Measurements from ENCODE around the gene SLC38A4. TPM values are rescaled to one million over a fixed set of nuclear protein-coding genes. Genes with fewer than 3 reads are reported as not detected.

Gene SLC38A4
- total and polyA plus RNA-seq, 10 donors: 0.07 to 0.91 (median 0.37) TPM; not detected in 2

DNA sequence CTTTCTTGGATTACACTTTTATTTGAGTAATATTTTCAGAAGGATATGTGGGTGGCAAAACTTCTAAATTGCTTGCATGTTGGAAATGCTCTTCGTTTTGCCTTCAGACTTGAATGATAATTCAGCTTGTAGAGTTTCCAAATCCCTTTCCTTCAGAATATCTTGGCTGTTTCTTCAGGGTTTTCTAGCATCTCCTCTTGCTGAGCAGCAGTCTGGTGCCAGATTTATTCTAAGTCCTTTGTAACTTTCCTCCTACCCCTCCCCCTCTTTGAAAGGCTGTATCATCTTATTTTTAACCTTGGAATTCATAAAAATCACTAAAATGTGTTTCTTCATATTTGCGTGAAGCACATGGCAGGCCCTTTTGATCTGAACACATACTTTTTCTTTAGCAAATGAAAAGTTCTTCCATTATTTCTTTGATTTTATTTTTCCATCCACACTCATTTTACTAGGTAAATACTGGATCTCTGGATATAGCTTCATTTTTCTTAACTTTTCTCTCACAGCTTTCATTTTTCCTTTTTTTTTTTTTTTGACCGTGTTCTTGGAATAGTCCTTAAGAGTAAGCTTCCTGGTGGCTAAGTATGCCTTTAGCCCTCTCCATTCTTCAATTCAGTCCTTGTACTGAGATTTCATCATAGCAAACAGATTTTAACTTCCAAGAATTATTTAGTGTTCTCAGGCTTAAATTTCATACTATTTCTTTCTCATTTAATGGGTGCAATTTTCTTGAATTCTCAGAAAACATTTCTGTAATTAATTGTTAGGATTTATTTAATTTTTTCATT lies 102.0 kb downstream of the SLC38A4 start:
- H3K36me3 ChIP-seq: no peaks in the 10 kb centered on the region
- H3K4me3 ChIP-seq: no peak overlapping the region
- H3K9me3 ChIP-seq: peaks cover 0 to 5% (median 0%) of the 10 kb centered on the region in 8 donors
- no peaks in the 10 kb centered on the region for H3K4me1 ChIP-seq
- no peak for DNase-seq
- intact Hi-C loops (cut with DNase I; ENCODE audit: low total_unique reads): no loop called here
- 56 to 83% (median 65%) methylated on average over 3 of the region's 3 CpGs for WGBS, 5 donors
- TF ChIP-seq POLR2AphosphoS5 (IDR thresholded peaks at IDR 0.05) (no peak), CTCF (IDR thresholded peaks at IDR 0.05 in 8 of 11, conservative IDR thresholded peaks at IDR 0.05 in 3 of 11) (no peak), POLR2A (IDR thresholded peaks at IDR 0.05) (no peak)
- peak overlapping the region in 1 of 8 donors; percentile 11 for H3K27ac ChIP-seq
- H3K27me3 ChIP-seq (replicated peaks in 1 of 7): no peaks in the 10 kb centered on the region

- H3K4me3 ChIP-seq: no peak overlapping the region
- H3K36me3 ChIP-seq: no peaks in the 10 kb centered on the region
- TF ChIP-seq POLR2AphosphoS5 (IDR thresholded peaks at IDR 0.05) (no peak), POLR2A (IDR thresholded peaks at IDR 0.05) (no peak), CTCF (IDR thresholded peaks at IDR 0.05 in 8 of 11, conservative IDR thresholded peaks at IDR 0.05 in 3 of 11) (no peak)
- DNase-seq: no peak
- H3K4me1 ChIP-seq: no peaks in the 10 kb centered on the region
- intact Hi-C loops (cut with DNase I; ENCODE audit: low total_unique reads): no loop called here
- H3K27ac ChIP-seq: no peak overlapping the region
- peaks cover 0 to 5% (median 0%) of the 10 kb centered on the region in 8 donors for H3K9me3 ChIP-seq
- H3K27me3 ChIP-seq (replicated peaks in 1 of 7): no peaks in the 10 kb centered on the region
- WGBS, 5 donors: 65 to 86% (median 82%) methylated on average over 3 of the region's 3 CpGs
Measured at GRCh38 chr12:46722394-46723185, 103.2 kb downstream of the SLC38A4 start.

DNA sequence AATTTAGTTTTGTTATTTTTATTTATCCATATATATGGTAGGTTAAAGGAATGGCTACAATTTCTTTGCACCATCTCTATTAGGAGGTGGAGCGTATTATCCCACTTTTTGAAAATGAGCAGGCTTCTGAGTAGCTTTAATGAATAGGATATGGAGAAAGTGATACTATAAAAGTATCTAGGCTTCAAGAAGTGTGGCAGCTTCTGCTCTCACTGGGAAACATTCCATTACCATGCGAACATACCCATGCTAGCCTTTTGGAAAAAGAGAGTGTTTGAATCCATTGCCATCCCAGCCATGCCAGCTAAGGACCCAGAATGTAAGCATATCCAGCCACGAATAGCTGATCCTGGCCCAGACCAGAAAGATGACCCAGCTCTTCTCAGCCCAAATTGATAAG lies 107.3 kb downstream of the SLC38A4 start:
- no peak for DNase-seq
- Histone ChIP-seq H3K27me3 (replicated peaks in 1 of 7) (no peaks in the 10 kb centered on the region), H3K4me3 (no peak overlapping the region), H3K36me3 (no peaks in the 10 kb centered on the region), H3K9me3 (peaks cover 0 to 9% (median 0%) of the 10 kb centered on the region in 8 donors), H3K27ac (no peak overlapping the region), H3K4me1 (no peaks in the 10 kb centered on the region)
- TF ChIP-seq CTCF (IDR thresholded peaks at IDR 0.05 in 8 of 11, conservative IDR thresholded peaks at IDR 0.05 in 3 of 11) (no peak), POLR2AphosphoS5 (IDR thresholded peaks at IDR 0.05) (no peak), POLR2A (IDR thresholded peaks at IDR 0.05) (no peak)
- intact Hi-C loops (cut with DNase I; ENCODE audit: low total_unique reads): no loop called here
- WGBS, 5 donors: 87 to 94% (median 91%) methylated on average over 3 of the region's 3 CpGs

GRCh38 chr12:46717868-46718267 lies 107.9 kb downstream of the SLC38A4 start:
- DNase-seq: no peak
- TF ChIP-seq POLR2AphosphoS5 (IDR thresholded peaks at IDR 0.05) (no peak), CTCF (IDR thresholded peaks at IDR 0.05 in 8 of 11, conservative IDR thresholded peaks at IDR 0.05 in 3 of 11) (no peak), POLR2A (IDR thresholded peaks at IDR 0.05) (no peak)
- 68 to 86% (median 71%) methylated on average over 3 of the region's 3 CpGs for WGBS, 5 donors
- Histone ChIP-seq H3K4me3 (no peak overlapping the region), H3K9me3 (peaks cover 0 to 9% (median 0%) of the 10 kb centered on the region in 8 donors), H3K36me3 (no peaks in the 10 kb centered on the region), H3K27ac (no peak overlapping the region), H3K27me3 (replicated peaks in 1 of 7) (no peaks in the 10 kb centered on the region), H3K4me1 (no peaks in the 10 kb centered on the region)
- intact Hi-C loops (cut with DNase I; ENCODE audit: low total_unique reads): no loop called here
